PC-3 (cell line): ENCODE data around the gene CDX2. TPM values are rescaled to one million over a fixed set of nuclear protein-coding genes. Genes with fewer than 3 reads are reported as not detected.

Experiments used
- ATAC-seq: fragments of 200-7000 bp; cut with Tn5 transposase; 2 replicates; pipeline ENCODE4 v1.9.1; 2020; ENCODE audit warnings: mild to moderate bottlenecking, moderate library complexity
- BruUV-seq: library from RNA; stranded (reverse); fragments of 400-500 nt; replicated peaks from 2 replicates; lab custom pipeline; 2021; lab: Mats Ljungman, UMichigan
- CTCF ChIA-PET: fragments of 300-600 bp; sonication (Branson Sonifier 250); formaldehyde crosslinking; loops from one replicate; lab custom pipeline; 2022; ENCODE audit warnings: antibody characterized with exemption; lab: Charles Lee
- POLR2A ChIA-PET: fragments of 300-600 bp; sonication (Branson Sonifier 250); formaldehyde crosslinking; loops from one replicate; lab custom pipeline; 2022; ENCODE audit warnings: antibody characterized with exemption; ENCODE audit not compliant: unreplicated experiment; lab: Charles Lee
- DNase-seq: peaks from one replicate; pipeline ENCODE4 v3.0.0-alpha.2; 2015
- H2AFZ ChIP-seq: fragments of 300-600 bp; sonication (generic); 2 replicates; pipeline ENCODE4 v1.6.0; 2016; ENCODE audit warnings: antibody characterized with exemption, low read length
- H3F3A ChIP-seq: fragments of 300-600 bp; sonication (generic); one replicate; pipeline ENCODE4 v1.6.0; 2017; ENCODE audit warnings: antibody characterized with exemption, low read length, control low read depth, mild to moderate bottlenecking; ENCODE audit not compliant: unreplicated experiment
- H3K27ac ChIP-seq: fragments of 300-600 bp; sonication (generic); 2 replicates; pipeline ENCODE4 v1.5.1; 2016; ENCODE audit warnings: mild to moderate bottlenecking, low read length
- H3K27me3 ChIP-seq: fragments of 300-600 bp; sonication (generic); 2 replicates; pipeline ENCODE4 v1.6.1; 2016; ENCODE audit warnings: low read length, mixed read lengths
- H3K36me3 ChIP-seq: fragments of 300-600 bp; sonication (generic); 2 replicates; pipeline ENCODE4 v1.6.1; 2016; ENCODE audit warnings: low read depth, mixed run types, low read length, mixed read lengths
- H3K4me1 ChIP-seq: fragments of 300-600 bp; sonication (generic); 2 replicates; pipeline ENCODE4 v1.5.1; 2016; ENCODE audit warnings: low read length; ENCODE audit not compliant: insufficient read depth
- H3K4me2 ChIP-seq: fragments of 300-600 bp; sonication (generic); 2 replicates; pipeline ENCODE4 v1.6.0; 2016; ENCODE audit warnings: low read length
- H3K4me3 ChIP-seq: fragments of 300-600 bp; sonication (generic); 2 replicates; pipeline ENCODE4 v1.5.1; 2016; ENCODE audit warnings: mild to moderate bottlenecking, low read length, mixed read lengths
- H3K79me2 ChIP-seq: fragments of 300-600 bp; sonication (generic); 2 replicates; pipeline ENCODE4 v1.6.1; 2017; ENCODE audit warnings: low read length, mixed read lengths
- H3K9ac ChIP-seq: fragments of 300-600 bp; sonication (generic); 2 replicates; pipeline ENCODE4 v1.6.0; 2016; ENCODE audit warnings: mild to moderate bottlenecking, low read length
- H3K9me2 ChIP-seq: fragments of 300-600 bp; sonication (generic); replicated peaks from 2 replicates; pipeline ENCODE4 v1.6.1; 2016; ENCODE audit warnings: mixed run types, low read length, mixed read lengths
- H3K9me3 ChIP-seq: fragments of 300-600 bp; sonication (generic); 2 replicates; pipeline ENCODE4 v1.6.1; 2016; ENCODE audit warnings: low read length, mixed read lengths
- H4K20me1 ChIP-seq: fragments of 300-600 bp; sonication (generic); 2 replicates; pipeline ENCODE4 v1.6.1; 2016; ENCODE audit warnings: low read length, mixed read lengths
- EZH2 ChIP-seq: fragments of 300-600 bp; sonication (generic); IDR thresholded peaks from one replicate; pipeline ENCODE4 v1.6.1; 2017; ENCODE audit warnings: antibody characterized with exemption, mild to moderate bottlenecking, low read length; ENCODE audit not compliant: unreplicated experiment
- EZH2phosphoT487 ChIP-seq: fragments of 300-600 bp; sonication (generic); IDR thresholded peaks from 2 replicates; pipeline ENCODE4 v1.6.1; 2018; ENCODE audit warnings: mild to moderate bottlenecking, antibody characterized with exemption, low read length, borderline replicate concordance
- intact Hi-C: fragments of 100-400 bp; cut with micrococcal nuclease; formaldehyde crosslinking; loops from 2 replicates; pipeline ENCODE4 v1.9.0; 2023
- total RNA-seq: library from RNA; depleted of rRNA; stranded (reverse); fragments of >200 nt; gene quantifications from 2 replicates; pipeline ENCODE4 v1.2.3, GENCODE V29; 2014
- TF ChIP-seq, protein P1 (sequence below): fragments of 300-600 bp; sonication (generic); conservative IDR thresholded peaks from 2 replicates; pipeline ENCODE4 v1.5.1; 2017; ENCODE audit warnings: antibody characterized with exemption, low read depth, mild to moderate bottlenecking, low read length

Gene CDX2
- total RNA-seq, 1 experiment from 2014 or later, result 0.62 TPM

DNA sequence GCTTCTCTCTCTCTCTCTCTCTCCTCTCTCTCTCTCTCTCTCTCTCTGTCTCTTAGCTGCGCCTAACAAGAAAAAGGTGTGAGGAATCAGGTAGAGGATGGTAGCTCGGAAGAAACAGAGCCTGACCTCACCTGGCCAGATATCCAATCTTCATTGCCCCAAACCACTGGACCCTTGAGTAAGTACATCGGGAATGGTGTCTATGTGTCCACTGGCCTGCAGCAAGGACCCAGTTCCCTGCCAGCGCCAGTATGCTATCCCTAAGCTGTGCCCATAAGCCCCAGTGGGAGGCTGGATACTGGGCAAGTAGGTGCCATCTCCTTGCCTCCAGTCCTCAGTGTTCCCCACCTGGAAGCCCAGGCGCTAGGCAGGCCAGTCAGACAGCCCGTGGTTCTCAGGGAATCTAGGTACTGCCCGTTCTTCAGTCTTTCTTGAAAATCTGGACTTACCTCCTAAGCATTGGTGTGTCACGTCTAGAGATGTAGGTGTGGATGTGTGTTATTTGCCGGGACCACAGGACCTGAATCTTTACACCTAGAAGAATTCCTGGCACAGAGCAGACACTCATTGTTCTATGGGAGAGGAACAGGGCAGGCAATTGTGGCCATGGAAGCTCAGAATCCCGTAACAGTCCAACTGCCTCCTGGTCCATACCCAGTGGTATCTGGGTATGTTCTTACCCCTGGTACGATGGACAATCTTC lies 12.0 kb upstream of the CDX2 start:
- no peak for ATAC-seq
- Histone ChIP-seq H3F3A (no peaks in the 10 kb centered on the region), H2AFZ (no peak overlapping the region), H3K4me2 (no peak overlapping the region), H3K9me2 (no peaks in the 10 kb centered on the region), H3K9me3 (no peaks in the 10 kb centered on the region), H3K4me1 (no peaks in the 10 kb centered on the region), H3K4me3 (no peak overlapping the region), H3K79me2 (no peaks in the 10 kb centered on the region), H3K9ac (no peak overlapping the region), H4K20me1 (no peaks in the 10 kb centered on the region), H3K27me3 (peaks cover 30% of the 10 kb centered on the region), H3K36me3 (no peaks in the 10 kb centered on the region), H3K27ac (no peak overlapping the region)
- ChIA-PET POLR2A (no interaction called here), CTCF (no interaction called here)
- TF ChIP-seq, protein P1, sequence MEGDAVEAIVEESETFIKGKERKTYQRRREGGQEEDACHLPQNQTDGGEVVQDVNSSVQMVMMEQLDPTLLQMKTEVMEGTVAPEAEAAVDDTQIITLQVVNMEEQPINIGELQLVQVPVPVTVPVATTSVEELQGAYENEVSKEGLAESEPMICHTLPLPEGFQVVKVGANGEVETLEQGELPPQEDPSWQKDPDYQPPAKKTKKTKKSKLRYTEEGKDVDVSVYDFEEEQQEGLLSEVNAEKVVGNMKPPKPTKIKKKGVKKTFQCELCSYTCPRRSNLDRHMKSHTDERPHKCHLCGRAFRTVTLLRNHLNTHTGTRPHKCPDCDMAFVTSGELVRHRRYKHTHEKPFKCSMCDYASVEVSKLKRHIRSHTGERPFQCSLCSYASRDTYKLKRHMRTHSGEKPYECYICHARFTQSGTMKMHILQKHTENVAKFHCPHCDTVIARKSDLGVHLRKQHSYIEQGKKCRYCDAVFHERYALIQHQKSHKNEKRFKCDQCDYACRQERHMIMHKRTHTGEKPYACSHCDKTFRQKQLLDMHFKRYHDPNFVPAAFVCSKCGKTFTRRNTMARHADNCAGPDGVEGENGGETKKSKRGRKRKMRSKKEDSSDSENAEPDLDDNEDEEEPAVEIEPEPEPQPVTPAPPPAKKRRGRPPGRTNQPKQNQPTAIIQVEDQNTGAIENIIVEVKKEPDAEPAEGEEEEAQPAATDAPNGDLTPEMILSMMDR, result no peak
- TF ChIP-seq EZH2phosphoT487 (no peak), EZH2 (no peak)
- intact Hi-C loops, result loop anchor here (5.0 kb wide), 1 partner anchor 449 kb away; no protein-coding TSS in a partner anchor
- DNase-seq, result no peak
- BruUV-seq, result no TSS peak

DNA sequence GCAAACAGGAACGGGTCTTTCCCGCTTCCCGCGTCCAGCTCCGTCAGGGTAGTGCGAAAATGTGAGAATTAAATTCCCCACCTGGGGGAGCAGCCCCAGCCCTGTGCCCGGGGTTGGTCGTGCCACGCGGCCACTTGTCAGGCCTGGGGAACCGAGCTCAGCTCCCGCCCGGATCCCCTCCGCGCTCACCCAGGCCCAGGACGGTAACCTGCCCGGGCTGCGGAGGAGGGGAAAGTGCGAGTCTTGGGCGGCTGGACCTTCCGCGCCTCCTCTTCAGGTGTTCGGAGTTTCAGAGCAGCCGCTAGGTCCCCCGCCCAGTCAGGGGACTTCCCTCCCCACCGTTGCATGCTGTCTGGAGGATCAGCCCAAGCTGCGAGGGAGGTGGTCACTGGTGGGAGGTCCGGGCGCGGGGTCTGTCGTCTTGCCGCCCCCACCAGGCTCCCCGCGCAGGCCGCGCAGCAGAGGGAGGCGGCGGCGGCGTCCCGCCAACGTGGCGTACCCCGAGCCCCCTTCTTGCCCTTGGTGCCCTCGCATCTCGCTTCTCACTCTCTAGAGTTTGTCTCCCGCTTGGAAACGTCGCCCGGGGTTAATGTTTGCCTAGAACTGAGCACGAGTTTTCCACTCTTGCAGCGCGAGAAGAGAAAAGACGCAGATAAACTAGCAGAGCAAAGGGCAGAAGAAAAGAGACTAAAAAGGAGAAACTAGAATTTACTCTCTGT lies 11.3 kb upstream of the CDX2 start:
- CTCF ChIA-PET, result no interaction called here
- no peak overlapping the region for H3K9ac ChIP-seq
- H3K9me2 ChIP-seq, result no peaks in the 10 kb centered on the region
- no peaks in the 10 kb centered on the region for H3K79me2 ChIP-seq
- H3K27ac ChIP-seq, result no peak overlapping the region
- H3K4me3 ChIP-seq, result no peak overlapping the region
- POLR2A ChIA-PET, result no interaction called here
- DNase-seq (no peak), ATAC-seq (no peak)
- H3K27me3 ChIP-seq, result peaks cover 30% of the 10 kb centered on the region
- H3K4me1 ChIP-seq, result no peaks in the 10 kb centered on the region
- no peaks in the 10 kb centered on the region for H4K20me1 ChIP-seq
- no peaks in the 10 kb centered on the region for H3K9me3 ChIP-seq
- H3K4me2 ChIP-seq, result no peak overlapping the region
- no TSS peak for BruUV-seq
- H2AFZ ChIP-seq, result no peak overlapping the region
- H3K36me3 ChIP-seq, result no peaks in the 10 kb centered on the region
- TF ChIP-seq, protein P1, result no peak
- TF ChIP-seq EZH2phosphoT487, result no peak
- no peak for TF ChIP-seq EZH2
- H3F3A ChIP-seq, result no peaks in the 10 kb centered on the region
- intact Hi-C loops, result loop anchor here (5.0 kb wide), 1 partner anchor 448 kb away; no protein-coding TSS in a partner anchor
